Gastroesophageal sphincter (tissue), 4 donors: ENCODE results near the gene TWIST2. TPM values are rescaled to one million over a fixed set of nuclear protein-coding genes. Genes with fewer than 3 reads are reported as not detected.

Source experiments
- ATAC-seq: fragments of 150-250 bp; one replicate; pipeline ENCODE4 v1.9.1; 2016; ENCODE audit warnings: mild to moderate bottlenecking, moderate library complexity
- H3K27ac ChIP-seq, 4 donors: fragments of 200-600 bp; sonication (generic) in 3 of 4; 1 replicate in 3 of 4; 2 replicates in 1 of 4; pipeline ENCODE4 v1.5.1; 2016 to 2019
- H3K27me3 ChIP-seq: fragments of 200-600 bp; sonication (generic); one replicate; pipeline ENCODE4 v1.5.1; 2019
- H3K36me3 ChIP-seq, 2 donors: fragments of 200-600 bp; sonication (generic); one replicate each; pipeline ENCODE4 v1.5.1; 2019; ENCODE audit warnings: control low read depth in 1 of 2
- H3K4me1 ChIP-seq, 3 donors: fragments of 200-600 bp; sonication (generic); 1 replicate in 2 of 3; 2 replicates in 1 of 3; pipeline ENCODE4 v1.5.1; 2016 to 2019; ENCODE audit warnings: control low read depth in 2 of 3
- H3K4me3 ChIP-seq, 2 donors: fragments of 200-600 bp; sonication (generic); one replicate each; pipeline ENCODE4 v1.5.1; 2019; ENCODE audit warnings: mild to moderate bottlenecking in 1 of 2, moderate library complexity in 1 of 2
- H3K9me3 ChIP-seq, 3 donors: fragments of 200-600 bp; sonication (generic); one replicate each; pipeline ENCODE4 v1.5.1; 2017 to 2019; ENCODE audit warnings: control low read depth in 2 of 3
- CTCF ChIP-seq, 4 experiments: fragments of 200-600 bp in 2 of 4; fragments of 450-650 bp in 2 of 4; sonication (generic) in 1 of 4; IDR thresholded peaks; one replicate each; pipeline ENCODE4 v1.5.1; 2017 to 2019; ENCODE audit warnings: antibody characterized with exemption in 4 of 4, mild to moderate bottlenecking in 2 of 4, moderate library complexity in 2 of 4
- EP300 ChIP-seq: sonication (generic); formaldehyde crosslinking; IDR thresholded peaks from one replicate; pipeline ENCODE4 v1.6.1; 2017; ENCODE audit warnings: antibody characterized with exemption, mild to moderate bottlenecking
- POLR2A ChIP-seq, 2 donors: fragments of 450-650 bp; IDR thresholded peaks; one replicate each; pipeline ENCODE4 v1.6.1; 2017; ENCODE audit warnings: antibody characterized with exemption in 2 of 2, mild to moderate bottlenecking in 2 of 2, moderate library complexity in 1 of 2
- POLR2AphosphoS5 ChIP-seq: sonication (generic); formaldehyde crosslinking; IDR thresholded peaks from one replicate; pipeline ENCODE4 v1.6.1; 2017; ENCODE audit warnings: antibody characterized with exemption
- WGBS, 2 donors: methylation state at CpG; one replicate each; pipeline ENCODE4 v1.1.5; 2018; ENCODE audit warnings: low coverage in 1 of 2; 5-methylcytosine and 5-hydroxymethylcytosine counted together
- total RNA-seq, 4 donors: library from RNA; depleted of rRNA; stranded (reverse); fragments of >200 nt; gene quantifications; one replicate each; pipeline ENCODE4 v1.1.0, GENCODE V29; 2016

Gene TWIST2
- total RNA-seq, 4 donors from 2014 or later = 17.7 to 69.6 (median 45.2) TPM

- 45 to 71% methylated on average over 4 to 8 of the region's 12 CpGs for WGBS, 2 donors
- TF ChIP-seq POLR2A (IDR thresholded peaks at IDR 0.05) = no peak
- TF ChIP-seq EP300 = no peak
- no peak for TF ChIP-seq POLR2AphosphoS5
- TF ChIP-seq CTCF (IDR thresholded peaks at IDR 0.05) = no peak
- ATAC-seq = peak; percentile 83
- H3K4me3 ChIP-seq = no peak overlapping the region
- no peaks in the 10 kb centered on the region for H3K36me3 ChIP-seq
- peak overlapping the region in 3 of 4 donors; percentile 60 to 69 (median 61) for H3K27ac ChIP-seq
- H3K9me3 ChIP-seq = peaks cover 0 to 19% (median 0%) of the 10 kb centered on the region in 3 donors
- peaks cover 0 to 9% (median 8%) of the 10 kb centered on the region in 3 donors for H3K4me1 ChIP-seq
- peaks cover 28% of the 10 kb centered on the region for H3K27me3 ChIP-seq
Measured at GRCh38 chr2:238929242-238930081, 81.6 kb downstream of the TWIST2 start.

GRCh38 chr2:238930216-238930615 is 82.3 kb downstream of the TWIST2 start:
- 40 to 70% methylated on average over 1 to 2 of the region's 6 CpGs for WGBS, 2 donors
- Histone ChIP-seq H3K36me3 (no peaks in the 10 kb centered on the region), H3K27ac (peak overlapping the region in 2 of 4 donors; percentile 60 to 69), H3K4me1 (peaks cover 0 to 9% (median 8%) of the 10 kb centered on the region in 3 donors), H3K4me3 (no peak overlapping the region), H3K27me3 (peaks cover 25% of the 10 kb centered on the region), H3K9me3 (peaks cover 0 to 27% (median 0%) of the 10 kb centered on the region in 3 donors)
- no peak for ATAC-seq
- TF ChIP-seq POLR2A (IDR thresholded peaks at IDR 0.05) (no peak), POLR2AphosphoS5 (no peak), EP300 (no peak), CTCF (IDR thresholded peaks at IDR 0.05) (no peak)

- H3K27me3 ChIP-seq = no peaks in the 10 kb centered on the region
- H3K27ac ChIP-seq = no peak overlapping the region
- H3K4me1 ChIP-seq = peaks cover 0 to 6% (median 0%) of the 10 kb centered on the region in 3 donors
- TF ChIP-seq POLR2A (IDR thresholded peaks at IDR 0.05) (no peak), CTCF (IDR thresholded peaks at IDR 0.05) (no peak), EP300 (no peak), POLR2AphosphoS5 (no peak)
- no peak for ATAC-seq
- WGBS, 2 donors = 81 to 87% methylated on average over 7 to 12 of the region's 15 CpGs
- H3K36me3 ChIP-seq = no peaks in the 10 kb centered on the region
- no peak overlapping the region for H3K4me3 ChIP-seq
- peaks cover 0 to 30% (median 0%) of the 10 kb centered on the region in 3 donors for H3K9me3 ChIP-seq
Measured at GRCh38 chr2:238936162-238937052, 88.5 kb downstream of the TWIST2 start.

GRCh38 chr2:238938003-238938400 is 90.1 kb downstream of the TWIST2 start:
- H3K9me3 ChIP-seq = peaks cover 0 to 24% (median 0%) of the 10 kb centered on the region in 3 donors
- 40 to 80% methylated on average over 3 to 8 of the region's 9 CpGs for WGBS, 2 donors
- peak overlapping the region in 3 of 4 donors; percentile 36 to 51 (median 41) for H3K27ac ChIP-seq
- TF ChIP-seq EP300 (no peak), POLR2AphosphoS5 (no peak), CTCF (IDR thresholded peaks at IDR 0.05) (no peak), POLR2A (IDR thresholded peaks at IDR 0.05) (no peak)
- peak; percentile 0 for ATAC-seq
- H3K36me3 ChIP-seq = no peaks in the 10 kb centered on the region
- no peak overlapping the region for H3K4me3 ChIP-seq
- no peaks in the 10 kb centered on the region for H3K27me3 ChIP-seq
- H3K4me1 ChIP-seq = peaks cover 0 to 6% (median 0%) of the 10 kb centered on the region in 3 donors
